CD14-positive monocyte (primary cell): ENCODE results near the gene ZC3H10. TPM values are rescaled to one million over a fixed set of nuclear protein-coding genes. Genes with fewer than 3 reads are reported as not detected.
A peak's percentile ranks its signal among the peaks of the same experiment; 100 is the strongest.

Experiments
- DNase-seq, 3 donors: peaks; one replicate each; pipeline ENCODE4 v3.0.0-alpha.2; 2011 to 2022
- H2AFZ ChIP-seq: 2 replicates; pipeline ENCODE4 v1.6.0; 2012; ENCODE audit warnings: mild to moderate bottlenecking, low read depth, low read length, inconsistent platforms; ENCODE audit not compliant: insufficient read depth, poor library complexity, severe bottlenecking
- H3K27ac ChIP-seq, 2 donors: 1 replicate in 1 of 2; 2 replicates in 1 of 2; pipeline ENCODE4 v1.5.1; 2012 to 2013; ENCODE audit warnings: low read length in 2 of 2, control low read depth in 1 of 2, inconsistent platforms in 1 of 2, low read depth in 1 of 2, mild to moderate bottlenecking in 1 of 2
- H3K27me3 ChIP-seq, 2 donors: one replicate each; pipeline versions ENCODE4 v1.6.0 to v1.6.1; 2011 to 2013; ENCODE audit warnings: low read length in 2 of 2; ENCODE audit not compliant: control insufficient read depth in 2 of 2, insufficient read depth in 2 of 2
- H3K36me3 ChIP-seq, 2 donors: replicated peaks in 1 of 2; 1 replicate in 1 of 2; 2 replicates in 1 of 2; pipeline versions ENCODE4 v1.5.1 to v1.6.1; 2012 to 2013; ENCODE audit warnings: low read length in 2 of 2, control low read depth in 1 of 2, inconsistent platforms in 1 of 2, mild to moderate bottlenecking in 1 of 2; ENCODE audit not compliant: insufficient read depth in 2 of 2, control insufficient read depth in 1 of 2
- H3K4me1 ChIP-seq, 2 donors: 1 replicate in 1 of 2; 2 replicates in 1 of 2; pipeline versions ENCODE4 v1.5.1 to v1.6.1; 2012 to 2013; ENCODE audit warnings: low read length in 2 of 2, control low read depth in 1 of 2, inconsistent platforms in 1 of 2, mild to moderate bottlenecking in 1 of 2, moderate library complexity in 1 of 2; ENCODE audit not compliant: insufficient read depth in 2 of 2, control insufficient read depth in 1 of 2
- H3K4me2 ChIP-seq: replicated peaks from 2 replicates; pipeline ENCODE3; 2012; ENCODE audit warnings: low read length, moderate library complexity, mild to moderate bottlenecking; ENCODE audit not compliant: poor library complexity, severe bottlenecking; ENCODE audit errors: extremely low read depth
- H3K4me3 ChIP-seq, 3 experiments: fragments of 200-600 bp in 1 of 3; sonication (generic) in 1 of 3; replicated peaks in 1 of 3; 1 replicate in 2 of 3; 2 replicates in 1 of 3; pipeline ENCODE4 v1.5.1; 2011 to 2013; ENCODE audit warnings: low read length in 3 of 3, mild to moderate bottlenecking in 3 of 3, control low read depth in 2 of 3, low read depth in 2 of 3, inconsistent platforms in 1 of 3, moderate library complexity in 1 of 3
- H3K79me2 ChIP-seq: 2 replicates; pipeline ENCODE4 v1.6.0; 2012; ENCODE audit warnings: mild to moderate bottlenecking, control low read depth, inconsistent platforms, low read length, moderate library complexity; ENCODE audit not compliant: insufficient read depth
- H3K9ac ChIP-seq: 2 replicates; pipeline ENCODE4 v1.6.0; 2017; ENCODE audit warnings: low read length, mild to moderate bottlenecking; ENCODE audit not compliant: insufficient read depth, poor library complexity, severe bottlenecking
- H3K9me3 ChIP-seq, 2 donors: replicated peaks in 1 of 2; 1 replicate in 1 of 2; 2 replicates in 1 of 2; pipeline versions ENCODE4 v1.5.1 to v1.6.1; 2012 to 2013; ENCODE audit warnings: low read length in 2 of 2, control low read depth in 1 of 2; ENCODE audit not compliant: control insufficient read depth in 1 of 2, insufficient read depth in 1 of 2
- H4K20me1 ChIP-seq: 2 replicates; pipeline ENCODE4 v1.6.0; 2012; ENCODE audit warnings: mild to moderate bottlenecking, low read length, control low read depth, moderate library complexity; ENCODE audit not compliant: insufficient read depth
- H3K27ac Mint-ChIP-seq, 7 donors: one replicate each; pipeline ENCODE4 v1.8.0; 2020; ENCODE audit warnings: mild to moderate bottlenecking in 7 of 7, mixed read lengths in 7 of 7, moderate library complexity in 6 of 7, inconsistent platforms in 2 of 7
- H3K27me3 Mint-ChIP-seq, 3 donors: one replicate each; pipeline ENCODE4 v1.8.0; 2021 to 2022; ENCODE audit warnings: low read depth in 3 of 3, mild to moderate bottlenecking in 3 of 3, mixed read lengths in 3 of 3, moderate library complexity in 3 of 3, inconsistent platforms in 1 of 3
- H3K36me3 Mint-ChIP-seq, 2 donors: one replicate each; pipeline ENCODE4 v1.8.0; 2020; ENCODE audit warnings: mixed read lengths in 2 of 2, inconsistent platforms in 1 of 2, mild to moderate bottlenecking in 1 of 2
- H3K4me1 Mint-ChIP-seq: one replicate; pipeline ENCODE4 v1.8.0; 2020; ENCODE audit warnings: mild to moderate bottlenecking, mixed read lengths
- H3K4me3 Mint-ChIP-seq, 2 donors: one replicate each; pipeline ENCODE4 v1.8.0; 2020; ENCODE audit warnings: mild to moderate bottlenecking in 2 of 2, mixed read lengths in 2 of 2, moderate library complexity in 1 of 2
- H3K9me3 Mint-ChIP-seq, 7 donors: one replicate each; pipeline ENCODE4 v1.8.0; 2020 to 2022; ENCODE audit warnings: mixed read lengths in 7 of 7, mild to moderate bottlenecking in 6 of 7, moderate library complexity in 6 of 7, inconsistent platforms in 2 of 7
- CTCF ChIP-seq: fragments of 200-600 bp; IDR thresholded peaks from one replicate; pipeline ENCODE4 v1.8.0; 2022; ENCODE audit warnings: antibody characterized with exemption, mild to moderate bottlenecking
- WGBS: methylation state at CpG from one replicate; pipeline ENCODE4 v1.1.5; 2013; ENCODE audit warnings: missing lambda C conversion rate; ENCODE audit not compliant: insufficient coverage; 5-methylcytosine and 5-hydroxymethylcytosine counted together
- intact Hi-C, 2 donors: fragments of 100-400 bp; cut with micrococcal nuclease; formaldehyde crosslinking; loops; one replicate each; pipeline versions ENCODE4 v1.15.0 to v1.15.1; 2023
- polyA plus RNA-seq, 3 donors: library from polyadenylated mRNA; depleted of rRNA in 1 of 3; unstranded in 2 of 3; stranded (reverse) in 1 of 3; fragments of 300-500 nt in 2 of 3; fragments of >200 nt in 1 of 3; fragmentation: Illumina TruSeq in 2 of 3; gene quantifications; 1 replicate in 2 of 3; 2 replicates in 1 of 3; pipeline ENCODE4 v1.2.3, GENCODE V29; 2012 to 2021

The ZC3H10 gene
- polyA plus RNA-seq, 3 donors, result 1.7 to 3.1 (median 1.8) TPM

- Histone ChIP-seq H3K4me1 (peaks cover 53 to 65% of the 10 kb centered on the region in 2 donors), H3K79me2 (peaks cover 72% of the 10 kb centered on the region), H3K9ac (no peak overlapping the region), H3K36me3 (peaks cover 16 to 31% of the 10 kb centered on the region in 2 donors), H3K9me3 (no peaks in the 10 kb centered on the region), H3K4me2 (no peak overlapping the region), H2AFZ (no peak overlapping the region), H3K27ac (peak overlapping the region in 1 of 2 donors; percentile 53), H4K20me1 (peaks cover 28% of the 10 kb centered on the region), H3K4me3 (no peak overlapping the region), H3K27me3 (no peaks in the 10 kb centered on the region)
- Mint-ChIP-seq H3K27ac (peak overlapping the region in 3 of 7 donors; percentile 7 to 46 (median 31)), H3K36me3 (peaks cover 26 to 37% of the 10 kb centered on the region in 2 donors), H3K9me3 (no peaks in the 10 kb centered on the region), H3K27me3 (peaks cover 0 to 1% (median 1%) of the 10 kb centered on the region in 3 donors), H3K4me3 (no peak overlapping the region), H3K4me1 (peaks cover 62% of the 10 kb centered on the region)
- no peak for DNase-seq
- TF ChIP-seq CTCF, result no peak
- intact Hi-C loops, result loop anchor here (5.0 to 10.0 kb wide), 2 partner anchors 65 to 342 kb away; partner anchors contain the start of genes SPRYD4 (in 2 of the 2) and SMARCC2 (in 1 of the 2)
- no CpG with 5 or more reads among the region's 2 CpGs for WGBS
Observed at GRCh38 chr12:56122637-56123036, 4.6 kb downstream of the ZC3H10 start.

GRCh38 chr12:56124133-56124532 lies 6.1 kb downstream of the ZC3H10 start:
- no peaks in the 10 kb centered on the region for H3K9me3 Mint-ChIP-seq
- intact Hi-C loops, result loop anchor here (5.0 to 10.0 kb wide), 2 partner anchors 63 to 341 kb away; partner anchors contain the start of genes SPRYD4 (in 2 of the 2) and SMARCC2 (in 1 of the 2)
- 27% methylated on average over 1 of the region's 4 CpGs for WGBS
- peaks cover 16 to 31% of the 10 kb centered on the region in 2 donors for H3K36me3 ChIP-seq
- no peak overlapping the region for H3K9ac ChIP-seq
- no peak overlapping the region for H2AFZ ChIP-seq
- H3K9me3 ChIP-seq, result no peaks in the 10 kb centered on the region
- TF ChIP-seq CTCF, result no peak
- H3K4me2 ChIP-seq, result no peak overlapping the region
- peaks cover 62% of the 10 kb centered on the region for H3K4me1 Mint-ChIP-seq
- no peak for DNase-seq
- H3K4me3 ChIP-seq, result no peak overlapping the region
- peaks cover 51 to 66% of the 10 kb centered on the region in 2 donors for H3K4me1 ChIP-seq
- H3K27me3 Mint-ChIP-seq, result peaks cover 0 to 3% (median 1%) of the 10 kb centered on the region in 3 donors
- H3K27me3 ChIP-seq, result no peaks in the 10 kb centered on the region
- H3K4me3 Mint-ChIP-seq, result no peak overlapping the region
- H3K79me2 ChIP-seq, result peaks cover 72% of the 10 kb centered on the region
- H3K27ac Mint-ChIP-seq, result peak overlapping the region in 2 of 7 donors; percentile 23 to 65
- peaks cover 28% of the 10 kb centered on the region for H4K20me1 ChIP-seq
- H3K27ac ChIP-seq, result peak overlapping the region in 1 of 2 donors; percentile 26
- H3K36me3 Mint-ChIP-seq, result peaks cover 24 to 34% of the 10 kb centered on the region in 2 donors
